ENCODE results near the gene HADHA.

The HADHA gene

DNA sequence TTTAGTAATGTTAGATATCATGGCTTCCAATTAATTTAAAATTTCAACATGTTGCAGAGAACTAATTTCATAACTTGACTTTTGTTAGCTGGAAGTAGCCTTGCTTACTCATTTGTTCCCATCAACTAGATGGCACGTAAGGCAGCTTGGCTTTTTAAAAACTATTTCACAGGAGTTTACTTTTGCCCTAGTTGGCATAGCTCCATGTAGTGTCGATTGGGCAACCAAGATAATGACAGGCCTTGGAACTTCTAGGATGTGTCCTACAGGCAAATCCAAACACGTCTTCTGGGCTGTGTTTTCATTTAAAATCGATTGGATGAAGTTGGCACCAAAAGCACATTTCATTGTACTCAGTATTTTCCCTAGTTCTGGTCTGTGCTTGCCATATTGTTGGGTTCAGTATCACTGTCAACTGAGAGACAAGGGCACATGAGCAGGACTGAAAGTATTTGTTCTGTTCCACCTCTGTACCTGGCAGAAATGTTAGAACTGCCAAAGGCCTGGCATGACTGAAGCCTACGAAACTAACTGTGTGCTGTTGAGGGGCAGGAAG, 29.7 kb upstream of the HADHA start:
- H3K4me1 ChIP-seq (ENCODE audit: insufficient read depth, low read length, severe bottlenecking) = peaks cover 10% of the 10 kb centered on the region
- no peak overlapping the region for H3K4me2 ChIP-seq (ENCODE audit: low read length)
- TF ChIP-seq, protein P1, sequence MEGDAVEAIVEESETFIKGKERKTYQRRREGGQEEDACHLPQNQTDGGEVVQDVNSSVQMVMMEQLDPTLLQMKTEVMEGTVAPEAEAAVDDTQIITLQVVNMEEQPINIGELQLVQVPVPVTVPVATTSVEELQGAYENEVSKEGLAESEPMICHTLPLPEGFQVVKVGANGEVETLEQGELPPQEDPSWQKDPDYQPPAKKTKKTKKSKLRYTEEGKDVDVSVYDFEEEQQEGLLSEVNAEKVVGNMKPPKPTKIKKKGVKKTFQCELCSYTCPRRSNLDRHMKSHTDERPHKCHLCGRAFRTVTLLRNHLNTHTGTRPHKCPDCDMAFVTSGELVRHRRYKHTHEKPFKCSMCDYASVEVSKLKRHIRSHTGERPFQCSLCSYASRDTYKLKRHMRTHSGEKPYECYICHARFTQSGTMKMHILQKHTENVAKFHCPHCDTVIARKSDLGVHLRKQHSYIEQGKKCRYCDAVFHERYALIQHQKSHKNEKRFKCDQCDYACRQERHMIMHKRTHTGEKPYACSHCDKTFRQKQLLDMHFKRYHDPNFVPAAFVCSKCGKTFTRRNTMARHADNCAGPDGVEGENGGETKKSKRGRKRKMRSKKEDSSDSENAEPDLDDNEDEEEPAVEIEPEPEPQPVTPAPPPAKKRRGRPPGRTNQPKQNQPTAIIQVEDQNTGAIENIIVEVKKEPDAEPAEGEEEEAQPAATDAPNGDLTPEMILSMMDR (IDR thresholded peaks at IDR 0.05; ENCODE audit: low read length) = no peak
- no peak for TF ChIP-seq EZH2 (IDR thresholded peaks at IDR 0.05; ENCODE audit: borderline replicate concordance, low read length)
- H3K4me3 ChIP-seq (ENCODE audit: low read depth, low read length, poor library complexity, severe bottlenecking) = no peak overlapping the region
- H3K9me2 ChIP-seq (ENCODE audit: low read depth, low read length) = no peaks in the 10 kb centered on the region
- H2AFZ ChIP-seq (ENCODE audit: low read length) = no peak overlapping the region
- H3F3A ChIP-seq (ENCODE audit: insufficient read depth, low read length) = no peaks in the 10 kb centered on the region
- H3K27ac ChIP-seq (ENCODE audit: low read depth, low read length, poor library complexity, severe bottlenecking) = no peak overlapping the region
- H3K36me3 ChIP-seq (ENCODE audit: insufficient read depth, low read length) = peaks cover 17% of the 10 kb centered on the region; the same call in 1 of the 2 replicates
- H3K9me3 ChIP-seq (ENCODE audit: low read length) = no peaks in the 10 kb centered on the region
- H3K79me2 ChIP-seq (ENCODE audit: insufficient read depth, low read length) = no peaks in the 10 kb centered on the region
- H3K27me3 ChIP-seq (ENCODE audit: insufficient read depth, low read length) = no peaks in the 10 kb centered on the region
- no peak overlapping the region for H3K9ac ChIP-seq (ENCODE audit: low read length)
- H4K20me1 ChIP-seq (ENCODE audit: insufficient read depth, low read length) = no peaks in the 10 kb centered on the region

DNA sequence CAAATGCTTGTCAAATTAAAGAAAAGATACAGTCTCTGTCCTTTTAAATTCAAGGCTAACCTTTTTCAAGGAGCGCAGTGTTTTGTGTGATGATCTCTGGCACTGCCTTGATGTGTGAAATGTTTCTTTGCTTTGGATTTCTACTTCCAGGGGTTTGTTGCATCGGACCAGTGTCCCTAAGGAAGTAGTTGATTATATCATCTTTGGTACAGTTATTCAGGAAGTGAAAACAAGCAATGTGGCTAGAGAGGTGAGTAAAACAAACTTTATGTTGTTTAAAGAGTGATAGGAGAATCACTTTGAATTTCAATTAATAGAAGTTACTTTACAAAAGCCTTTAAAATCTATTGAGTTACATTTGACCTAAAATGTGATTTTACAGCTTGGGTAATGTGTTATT, 29.1 kb upstream of the HADHA start:
- Histone ChIP-seq H2AFZ (ENCODE audit: low read length) (no peak overlapping the region), H3K9me3 (ENCODE audit: low read length) (no peaks in the 10 kb centered on the region), H3K4me3 (ENCODE audit: low read depth, low read length, poor library complexity, severe bottlenecking) (no peak overlapping the region), H3K9me2 (ENCODE audit: low read depth, low read length) (no peaks in the 10 kb centered on the region), H3K9ac (ENCODE audit: low read length) (no peak overlapping the region), H3F3A (ENCODE audit: insufficient read depth, low read length) (no peaks in the 10 kb centered on the region), H3K27ac (ENCODE audit: low read depth, low read length, poor library complexity, severe bottlenecking) (no peak overlapping the region), H4K20me1 (ENCODE audit: insufficient read depth, low read length) (no peaks in the 10 kb centered on the region), H3K4me1 (ENCODE audit: insufficient read depth, low read length, severe bottlenecking) (peaks cover 10% of the 10 kb centered on the region), H3K79me2 (ENCODE audit: insufficient read depth, low read length) (no peaks in the 10 kb centered on the region), H3K27me3 (ENCODE audit: insufficient read depth, low read length) (no peaks in the 10 kb centered on the region), H3K4me2 (ENCODE audit: low read length) (no peak overlapping the region), H3K36me3 (ENCODE audit: insufficient read depth, low read length) (peaks cover 10% of the 10 kb centered on the region; the same call in 1 of the 2 replicates)
- TF ChIP-seq, protein P1 (IDR thresholded peaks at IDR 0.05; ENCODE audit: low read length) = no peak
- TF ChIP-seq EZH2 (IDR thresholded peaks at IDR 0.05; ENCODE audit: borderline replicate concordance, low read length) = no peak

DNA sequence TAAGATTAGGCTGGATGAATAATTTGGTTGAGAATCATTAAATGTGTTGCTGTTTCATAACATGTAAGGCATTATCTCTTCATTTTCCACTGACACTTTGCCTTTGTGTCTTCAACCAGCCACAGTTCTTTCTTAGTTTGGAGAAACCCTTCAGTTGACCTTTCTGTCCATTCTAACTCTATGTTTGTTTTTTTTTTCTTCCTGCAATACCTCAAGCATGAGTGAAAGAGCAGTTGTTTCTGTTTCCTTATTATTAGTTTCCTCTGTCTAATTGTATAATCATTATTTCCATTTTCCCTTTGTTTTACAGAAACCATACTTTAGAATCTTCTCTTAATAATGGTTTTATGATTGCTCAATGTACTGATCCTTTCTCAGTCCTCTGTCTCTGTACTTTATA, 25.9 kb upstream of the HADHA start:
- Histone ChIP-seq H3K27me3 (ENCODE audit: insufficient read depth, low read length) (no peaks in the 10 kb centered on the region), H3K36me3 (ENCODE audit: insufficient read depth, low read length) (no peaks in the 10 kb centered on the region), H2AFZ (ENCODE audit: low read length) (no peak overlapping the region), H3K9ac (ENCODE audit: low read length) (no peak overlapping the region), H3K27ac (ENCODE audit: low read depth, low read length, poor library complexity, severe bottlenecking) (peak overlapping the region; percentile 1), H3F3A (ENCODE audit: insufficient read depth, low read length) (no peaks in the 10 kb centered on the region), H3K9me2 (ENCODE audit: low read depth, low read length) (no peaks in the 10 kb centered on the region), H3K9me3 (ENCODE audit: low read length) (no peaks in the 10 kb centered on the region), H3K4me1 (ENCODE audit: insufficient read depth, low read length, severe bottlenecking) (peaks cover 10% of the 10 kb centered on the region), H4K20me1 (ENCODE audit: insufficient read depth, low read length) (no peaks in the 10 kb centered on the region), H3K79me2 (ENCODE audit: insufficient read depth, low read length) (0 out of 2 replicates have a peak, but pooled peaks cover 3% of the 10 kb centered on the region), H3K4me3 (ENCODE audit: low read depth, low read length, poor library complexity, severe bottlenecking) (no peak overlapping the region), H3K4me2 (ENCODE audit: low read length) (peak overlapping the region; percentile 17; the same call in 1 of the 2 replicates)
- no peak for TF ChIP-seq EZH2 (IDR thresholded peaks at IDR 0.05; ENCODE audit: borderline replicate concordance, low read length)
- TF ChIP-seq, protein P1 (IDR thresholded peaks at IDR 0.05; ENCODE audit: low read length) = no peak
